GM18520 (cell line): ENCODE data around the gene ROBO2.

Experiments
- ATAC-seq: cut with Tn5 transposase; IDR thresholded peaks from one replicate; pipeline ENCODE4 v1.9.1; 2021; ENCODE audit not compliant: unreplicated experiment

Gene ROBO2

DNA sequence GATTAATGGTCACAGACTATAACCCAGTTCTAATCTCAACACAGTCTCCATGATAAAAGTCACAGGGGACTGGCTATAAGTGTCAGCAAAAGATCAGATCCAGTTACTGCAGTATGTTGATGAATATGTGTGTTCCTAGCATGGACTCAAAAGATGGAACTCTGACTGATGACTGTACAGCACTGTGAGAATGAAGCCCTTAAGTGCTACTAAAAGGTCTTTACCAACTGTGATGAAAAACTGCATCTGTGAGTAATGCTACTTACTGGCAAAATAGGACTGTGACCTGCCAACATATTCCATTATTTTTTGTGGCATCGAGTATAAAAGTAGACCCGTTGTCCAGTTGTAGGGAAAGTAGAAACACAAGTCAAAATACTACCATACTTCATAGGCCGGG, 284.2 kb downstream of the ROBO2 start:
- no peak for ATAC-seq

DNA sequence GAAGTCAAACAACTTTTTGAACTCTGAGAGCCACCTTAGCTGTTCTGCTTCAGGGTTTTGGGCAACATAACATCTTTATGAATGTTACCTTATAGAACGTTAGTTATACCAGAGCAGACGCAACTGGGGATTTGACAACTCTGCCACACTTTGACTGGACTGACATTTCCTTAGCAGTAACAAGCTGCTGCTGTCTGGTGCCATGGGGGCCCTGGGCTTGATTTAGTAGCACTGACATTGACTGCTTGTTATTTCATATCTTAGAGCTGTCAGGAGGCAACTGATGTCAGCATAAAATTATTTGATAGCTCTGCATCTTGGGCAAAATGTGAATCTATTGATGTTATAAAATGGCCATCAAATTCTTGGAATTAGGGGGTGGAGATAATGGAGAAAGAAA, 285.4 kb downstream of the ROBO2 start:
- no peak for ATAC-seq

DNA sequence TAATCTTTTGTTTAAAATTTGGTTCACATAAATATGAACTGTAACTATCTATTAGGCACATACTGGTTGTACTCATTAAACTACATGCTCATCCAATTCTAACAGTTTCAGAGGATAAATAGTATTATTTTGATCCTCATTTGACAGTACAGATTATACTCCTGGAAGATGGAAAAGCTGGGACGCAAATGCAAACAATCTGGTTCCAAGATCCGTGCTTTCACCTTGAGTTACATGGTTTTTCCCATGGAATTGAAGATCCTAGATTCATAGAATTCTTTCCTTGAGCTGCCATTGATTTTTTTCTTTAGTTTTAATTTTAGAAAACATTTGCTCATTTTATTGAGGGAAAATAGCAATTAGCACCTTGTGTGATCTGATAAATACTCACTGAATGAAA, 285.8 kb downstream of the ROBO2 start:
- no peak for ATAC-seq

GRCh38 chr3:77326586-77326985, 286.7 kb downstream of the ROBO2 start:
- no peak for ATAC-seq

GRCh38 chr3:77328690-77329089, 288.8 kb downstream of the ROBO2 start:
- no peak for ATAC-seq

- ATAC-seq = no peak
Measured at GRCh38 chr3:77329116-77329515, 289.2 kb downstream of the ROBO2 start.

- ATAC-seq = no peak
Measured at GRCh38 chr3:77338195-77338594, 298.3 kb downstream of the ROBO2 start.

- ATAC-seq = no peak
Measured at GRCh38 chr3:77342027-77342426, 302.1 kb downstream of the ROBO2 start.

- ATAC-seq = no peak
Measured at GRCh38 chr3:77342688-77343087, 302.8 kb downstream of the ROBO2 start.

GRCh38 chr3:77345009-77345408, 305.1 kb downstream of the ROBO2 start:
- ATAC-seq = no peak

GRCh38 chr3:77348244-77348855, 308.5 kb downstream of the ROBO2 start:
- no peak for ATAC-seq

DNA sequence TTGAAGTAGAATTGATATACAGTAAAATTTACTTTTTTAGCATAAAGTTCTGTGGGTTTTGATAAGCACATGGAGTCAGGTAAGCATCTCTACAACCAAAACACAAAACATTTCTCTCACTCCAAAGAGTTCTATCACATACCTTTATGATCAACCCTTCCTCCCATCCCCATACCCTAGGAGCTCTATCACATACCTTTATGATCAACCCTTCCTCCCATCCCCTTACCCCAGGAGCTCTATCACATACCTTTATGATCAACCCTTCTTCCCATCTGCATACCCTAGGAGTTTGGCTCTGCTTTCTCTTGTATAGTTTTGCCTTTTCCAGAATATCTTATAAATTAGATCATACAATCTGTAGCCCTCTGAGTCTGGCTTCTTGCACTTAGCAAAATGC, 315.1 kb downstream of the ROBO2 start:
- no peak for ATAC-seq

GRCh38 chr3:77362936-77363335, 323.0 kb downstream of the ROBO2 start:
- no peak for ATAC-seq

DNA sequence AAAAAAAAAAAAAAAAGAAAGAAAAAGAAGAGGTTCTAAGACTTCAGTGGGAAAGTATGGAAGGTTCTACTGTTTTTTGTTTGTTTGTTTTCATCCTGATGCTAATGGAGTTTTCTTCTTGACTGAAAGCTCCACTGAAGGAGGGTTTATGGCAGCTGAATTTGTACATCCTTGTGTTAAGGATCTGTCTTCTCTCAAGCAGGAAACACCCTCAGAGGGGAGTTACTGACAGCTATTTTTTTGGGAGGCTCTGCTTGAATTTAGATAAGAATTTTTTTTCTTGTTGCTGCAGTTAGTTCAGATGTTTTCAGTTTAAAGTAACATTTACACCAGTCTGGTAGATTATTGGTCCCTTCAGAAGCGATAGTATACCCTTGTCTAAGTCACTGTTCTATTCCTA, 325.3 kb downstream of the ROBO2 start:
- ATAC-seq = no peak

DNA sequence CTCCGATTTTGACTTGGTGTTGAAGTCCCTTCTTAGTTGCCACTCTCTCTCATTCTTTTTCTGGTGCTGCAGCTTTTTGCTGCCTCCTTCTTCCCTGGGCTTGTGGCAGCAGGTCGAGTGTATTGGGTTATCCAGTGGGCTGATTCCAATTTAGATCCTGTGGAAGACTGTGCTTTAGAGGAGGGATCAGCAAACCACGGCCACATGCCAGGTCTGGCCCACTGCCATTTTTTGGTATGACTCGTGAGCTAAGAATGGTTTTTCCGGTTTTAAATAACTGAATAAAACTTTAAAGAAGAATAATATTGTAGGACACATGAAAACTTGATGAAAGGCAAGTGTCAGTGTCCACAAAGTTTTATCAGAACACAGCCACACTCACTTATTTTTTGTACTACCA, 330.5 kb downstream of the ROBO2 start:
- ATAC-seq = no peak

DNA sequence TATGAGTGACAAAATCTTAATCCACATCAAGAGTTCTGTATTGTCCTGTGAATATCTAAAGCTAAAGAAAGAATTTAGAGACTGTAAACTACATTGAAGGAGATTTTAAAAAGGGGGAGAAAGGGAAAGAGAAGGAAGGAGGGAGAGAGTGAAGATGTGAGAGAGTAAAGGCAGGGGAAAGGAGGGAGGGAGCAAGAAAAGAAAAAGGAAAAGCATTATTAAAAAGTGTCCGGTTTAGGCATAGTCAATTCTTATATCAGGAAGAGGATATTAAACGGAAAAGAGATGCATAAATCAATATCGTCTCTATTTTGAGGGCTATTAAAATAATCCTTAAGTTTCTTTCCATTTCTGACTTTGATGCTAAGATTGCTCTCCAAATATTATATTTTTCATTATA, 332.1 kb downstream of the ROBO2 start:
- ATAC-seq = no peak

DNA sequence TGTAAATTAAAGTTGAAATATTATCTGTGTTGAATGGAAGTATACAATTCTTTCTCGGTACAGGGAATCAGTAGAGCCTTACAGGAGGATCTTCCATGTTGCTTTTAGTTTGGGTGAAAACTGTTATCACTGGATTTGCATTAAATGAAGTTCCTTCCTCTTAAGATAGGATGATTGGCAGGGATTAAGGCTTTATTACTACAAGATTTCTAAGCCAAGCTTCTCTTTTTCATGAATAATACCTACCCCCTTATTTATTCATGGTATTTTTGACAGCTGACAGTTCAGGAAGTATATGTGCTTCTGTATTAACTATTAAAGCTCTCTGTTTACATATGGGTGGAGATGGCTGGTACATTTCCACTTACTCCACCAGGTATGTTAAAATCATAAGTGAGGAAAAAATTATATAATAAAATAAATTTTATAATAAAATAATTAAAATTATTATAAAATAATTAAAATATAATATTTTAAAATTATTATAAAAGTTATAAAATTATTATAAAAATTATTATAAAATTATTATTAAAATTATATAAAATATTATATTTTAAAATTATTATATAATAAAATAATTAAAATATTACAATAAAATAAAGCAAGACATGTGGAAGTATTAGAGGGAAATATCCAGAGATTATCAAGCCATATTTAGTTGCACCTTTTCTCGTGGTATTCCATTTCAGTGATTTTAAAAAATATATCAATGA, 332.9 kb downstream of the ROBO2 start:
- ATAC-seq = no peak

- ATAC-seq = no peak
Measured at GRCh38 chr3:77373619-77374018, 333.7 kb downstream of the ROBO2 start.

DNA sequence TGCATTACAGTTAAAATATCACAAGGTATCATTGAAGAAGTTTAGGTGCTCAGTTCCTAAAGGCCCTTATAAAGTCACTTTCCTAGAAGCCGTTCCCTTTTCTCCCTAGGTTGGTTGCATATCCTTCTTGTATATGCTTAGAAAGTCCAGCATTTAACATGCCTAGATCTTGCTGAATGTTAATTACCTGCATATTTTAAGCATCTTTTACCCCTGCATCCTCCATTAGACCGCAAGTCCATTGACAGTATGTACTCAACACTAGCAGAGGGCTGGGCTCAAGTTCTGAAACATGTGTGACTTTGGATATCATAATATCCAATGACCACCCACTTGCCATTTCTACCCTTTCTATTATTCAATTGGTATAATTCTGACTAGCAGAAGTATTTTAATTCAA, 336.6 kb downstream of the ROBO2 start:
- no peak for ATAC-seq

DNA sequence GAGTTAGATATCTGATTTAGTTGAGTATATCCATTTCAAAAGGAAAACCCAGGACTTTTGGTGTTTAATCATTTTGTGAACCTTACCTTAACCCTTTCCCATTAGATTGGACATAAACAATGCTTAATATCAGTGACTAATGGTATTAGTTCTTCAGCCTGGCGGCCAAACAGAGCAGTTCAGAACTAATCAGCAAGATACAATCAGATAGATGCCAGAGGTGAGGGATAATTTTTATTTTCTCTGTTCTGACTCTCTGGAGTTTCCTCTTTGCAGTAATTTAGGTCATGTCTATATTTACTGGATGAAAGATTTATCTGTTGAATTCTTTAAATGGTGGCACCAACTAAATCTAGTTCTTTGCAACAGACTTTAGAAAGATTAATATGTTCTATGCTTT, 337.8 kb downstream of the ROBO2 start:
- ATAC-seq = no peak

- no peak for ATAC-seq
Measured at GRCh38 chr3:77380136-77380535, 340.2 kb downstream of the ROBO2 start.

DNA sequence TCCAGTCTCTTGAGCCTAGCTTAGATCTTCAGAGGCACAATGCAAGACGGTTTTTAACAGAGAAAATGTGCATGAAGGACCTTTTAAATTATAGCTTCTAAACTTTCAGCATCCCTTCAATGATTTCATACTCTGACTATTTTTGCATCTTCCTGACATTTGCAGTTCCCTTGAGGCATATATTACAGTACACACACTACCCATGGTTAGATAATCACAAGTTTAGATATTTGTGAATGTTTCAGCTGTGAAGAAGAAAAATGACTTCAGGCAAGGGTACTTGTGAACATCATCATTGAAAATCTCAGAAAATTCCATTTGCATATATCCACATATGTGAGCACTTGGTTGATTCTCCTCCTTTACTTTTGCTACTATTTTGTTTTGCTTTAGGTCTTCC, 341.5 kb downstream of the ROBO2 start:
- ATAC-seq = no peak

DNA sequence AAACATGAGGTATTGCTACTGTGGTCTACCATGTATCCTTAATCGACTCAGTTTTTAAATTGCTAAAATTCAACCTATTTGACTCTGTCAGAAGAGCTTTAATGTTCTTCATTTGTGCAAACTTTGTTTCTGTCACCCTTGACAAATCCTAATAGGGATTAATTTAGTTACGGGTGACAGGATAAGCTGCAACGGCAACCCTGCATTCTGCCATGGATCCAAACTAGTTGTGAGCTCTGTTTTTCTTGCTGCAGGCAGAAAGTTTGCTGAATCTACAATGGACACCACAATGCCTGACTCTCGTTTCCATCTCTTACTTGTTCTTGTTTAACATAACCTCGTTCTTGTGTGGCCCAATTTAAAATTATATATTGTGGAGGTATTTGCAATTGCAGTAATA, 352.3 kb downstream of the ROBO2 start:
- no peak for ATAC-seq
